ENCODE results near the gene GOLT1A.

Gene GOLT1A, protein sequence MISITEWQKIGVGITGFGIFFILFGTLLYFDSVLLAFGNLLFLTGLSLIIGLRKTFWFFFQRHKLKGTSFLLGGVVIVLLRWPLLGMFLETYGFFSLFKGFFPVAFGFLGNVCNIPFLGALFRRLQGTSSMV

DNA sequence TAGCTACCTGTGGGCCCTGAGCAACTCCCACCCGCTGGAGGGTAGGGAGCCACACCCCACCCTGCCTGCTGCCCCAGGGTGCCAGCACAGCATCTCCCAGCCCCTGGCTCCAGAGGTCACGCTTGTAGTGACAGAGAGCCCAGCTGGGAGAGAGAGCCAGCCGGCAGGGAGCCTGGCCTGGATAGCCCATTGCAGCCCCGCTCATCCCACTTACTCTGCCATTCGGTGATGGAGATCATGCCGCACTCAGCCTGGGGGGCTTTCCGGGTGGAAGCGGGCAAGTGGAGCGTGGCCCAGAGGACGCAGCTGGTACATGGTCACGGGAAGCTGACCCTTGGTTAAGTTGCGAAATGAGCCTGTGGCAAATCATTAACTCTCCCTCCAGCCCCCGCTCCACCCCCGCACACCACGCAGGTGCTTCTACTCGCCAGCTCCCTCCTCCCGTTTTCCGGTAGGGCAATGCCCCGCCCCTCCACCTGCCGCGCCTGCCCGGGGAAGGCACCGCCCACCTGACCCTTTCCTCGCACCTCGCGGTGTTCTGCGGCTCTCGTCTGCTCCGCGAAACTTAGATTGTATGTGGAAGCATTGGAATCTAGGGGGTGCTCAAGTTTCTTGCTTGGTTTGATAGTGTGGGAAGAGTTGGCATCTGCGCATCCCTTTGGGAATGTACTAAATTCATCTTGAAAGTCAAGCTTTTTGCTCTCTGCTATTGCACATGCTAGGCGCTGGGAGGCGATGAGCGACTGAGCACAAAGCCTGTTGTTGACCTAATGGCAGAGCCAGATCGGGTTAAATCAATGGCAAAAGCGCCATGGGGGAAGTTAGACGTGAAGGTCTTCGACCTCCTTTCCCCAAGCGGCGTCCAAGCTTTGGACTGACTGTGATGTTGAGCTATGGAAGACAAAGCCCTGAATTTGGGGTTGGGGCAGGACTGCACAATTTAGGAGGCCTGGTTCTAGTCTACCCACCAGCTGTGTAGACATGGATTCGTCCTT, at the start of gene GOLT1A:
GOLT1A (minus strand) TSS at position 321 of the 995 bp plus-strand sequence; CDS start at position 239, 82 bp downstream.
- DNase-seq (ENCODE audit: low read depth), result peak; percentile 37

DNA sequence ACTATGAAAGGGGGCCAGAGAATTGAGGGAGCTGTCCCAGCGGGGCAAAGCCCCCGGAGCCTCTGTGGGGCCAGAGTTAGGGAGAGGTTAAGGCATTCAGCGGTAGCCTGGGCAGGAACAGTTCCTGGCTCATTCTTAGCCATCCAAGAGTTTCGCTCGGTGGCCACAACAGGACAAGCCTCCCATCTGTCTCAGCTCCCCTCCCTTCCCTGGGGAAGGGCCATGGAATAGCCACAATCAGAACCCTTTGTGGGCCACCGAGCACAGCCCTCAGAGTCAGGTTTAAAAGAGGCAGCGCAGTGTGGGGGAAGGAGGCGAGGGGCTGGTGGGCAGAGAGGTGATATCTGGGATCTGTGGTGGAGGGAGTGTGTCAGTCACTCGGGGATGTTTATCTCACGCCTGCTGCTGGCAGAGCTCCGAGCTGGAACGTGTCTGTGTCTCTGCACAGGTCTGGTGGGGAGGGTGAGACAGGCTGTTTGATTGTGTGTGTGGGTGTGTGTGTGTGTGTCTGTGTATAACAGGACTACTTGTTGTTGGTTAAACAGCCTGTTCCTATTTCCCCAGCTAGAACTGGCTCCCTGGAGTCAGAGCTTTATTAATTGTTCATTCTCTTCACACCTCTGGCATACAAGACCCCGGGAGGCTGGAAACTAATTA, 49.6 kb upstream of the GOLT1A start:
- DNase-seq (ENCODE audit: low read depth), result no peak

DNA sequence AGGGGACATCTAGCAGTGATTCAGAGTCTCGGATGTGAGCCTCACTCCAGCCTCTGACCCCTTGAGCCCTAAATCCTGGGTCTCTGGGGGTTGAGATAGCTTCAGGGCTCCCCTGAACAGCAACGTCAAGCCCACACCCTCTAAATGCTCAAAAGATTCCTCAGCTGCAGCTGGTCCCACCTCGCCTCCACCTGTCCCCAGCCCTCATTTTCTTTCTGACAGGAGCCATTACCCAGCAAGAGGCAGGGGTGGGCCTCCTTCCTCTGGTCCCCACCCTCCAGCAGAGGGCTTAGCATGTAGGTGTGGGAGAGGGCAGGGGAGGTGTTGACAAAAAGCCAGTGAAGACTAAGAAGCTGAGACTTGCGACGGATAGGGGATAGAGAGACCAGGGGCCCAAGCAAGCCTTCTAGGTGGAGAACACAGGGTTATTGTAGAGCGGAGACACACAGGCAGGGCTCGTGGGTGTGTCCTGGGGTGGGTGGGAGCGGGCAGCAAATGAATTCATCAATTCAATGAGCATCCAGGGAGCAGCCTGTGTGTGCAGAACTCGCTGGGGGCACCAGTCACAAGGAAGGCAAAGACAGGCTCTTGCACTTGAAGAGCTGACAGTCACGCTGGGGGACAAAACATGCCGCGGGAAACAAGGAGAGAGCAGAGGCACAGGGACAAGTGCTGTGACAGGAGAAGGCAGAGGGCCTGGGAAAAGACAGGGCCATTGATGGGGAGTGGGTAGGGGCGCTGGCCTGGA, 48.9 kb upstream of the GOLT1A start:
- DNase-seq (ENCODE audit: low read depth), result no peak

DNA sequence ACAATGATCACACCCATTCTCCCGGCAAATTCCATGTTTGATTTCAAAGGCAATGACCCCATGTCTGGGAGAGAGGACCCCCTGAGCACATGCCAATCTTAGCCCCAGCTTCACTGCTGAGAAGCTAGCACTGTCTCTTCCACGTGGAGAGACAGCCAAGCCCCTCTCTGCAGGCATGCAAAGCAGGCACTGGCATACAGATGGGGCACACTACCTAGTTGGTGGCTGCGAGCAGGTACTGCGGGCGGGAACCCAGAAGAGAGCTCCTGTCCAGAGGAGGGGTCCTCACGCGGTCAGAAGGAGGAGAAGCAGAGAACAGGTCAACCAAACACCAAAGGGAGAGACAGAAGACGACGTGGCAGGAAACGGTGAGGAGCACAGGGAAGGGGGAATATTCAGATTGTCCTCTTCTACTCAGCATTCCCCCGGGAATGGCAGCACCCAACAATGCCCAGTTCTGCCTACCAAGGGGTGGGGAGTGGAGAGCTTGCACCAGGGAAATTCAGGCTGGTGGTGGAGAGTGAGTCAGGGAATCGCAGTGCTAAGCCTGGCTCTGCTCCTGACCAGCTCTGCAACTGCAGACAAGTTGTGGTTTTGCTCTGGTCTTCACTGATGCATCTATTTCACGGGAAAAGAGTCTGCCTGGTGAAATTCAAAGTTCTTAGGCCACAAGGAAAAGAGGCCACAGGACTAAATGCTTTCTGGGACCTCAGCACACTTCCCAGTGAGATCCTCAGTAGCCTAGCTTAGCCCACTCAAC, 48.1 kb upstream of the GOLT1A start:
- no peak for DNase-seq (ENCODE audit: low read depth)

DNA sequence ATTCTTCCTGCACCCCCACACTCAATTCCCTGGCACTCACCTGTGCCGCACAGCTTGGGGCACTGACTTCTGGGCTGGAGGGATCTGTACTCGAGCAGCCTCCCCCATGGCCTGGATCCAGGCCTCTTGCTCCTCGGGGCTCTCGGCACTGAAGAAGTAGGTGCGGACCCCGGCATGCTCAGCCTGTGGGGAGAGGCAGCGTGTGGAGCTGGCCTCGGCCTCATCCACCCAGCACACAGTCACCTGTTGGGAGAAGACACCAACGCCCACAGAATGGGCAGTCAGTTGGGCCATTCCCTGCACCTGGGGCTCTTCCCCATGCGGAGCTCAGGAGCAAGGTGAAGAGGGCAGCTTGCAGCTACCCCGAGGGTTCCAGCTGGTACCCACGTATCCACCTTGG, 47.5 kb upstream of the GOLT1A start:
- DNase-seq (ENCODE audit: low read depth), result no peak

DNA sequence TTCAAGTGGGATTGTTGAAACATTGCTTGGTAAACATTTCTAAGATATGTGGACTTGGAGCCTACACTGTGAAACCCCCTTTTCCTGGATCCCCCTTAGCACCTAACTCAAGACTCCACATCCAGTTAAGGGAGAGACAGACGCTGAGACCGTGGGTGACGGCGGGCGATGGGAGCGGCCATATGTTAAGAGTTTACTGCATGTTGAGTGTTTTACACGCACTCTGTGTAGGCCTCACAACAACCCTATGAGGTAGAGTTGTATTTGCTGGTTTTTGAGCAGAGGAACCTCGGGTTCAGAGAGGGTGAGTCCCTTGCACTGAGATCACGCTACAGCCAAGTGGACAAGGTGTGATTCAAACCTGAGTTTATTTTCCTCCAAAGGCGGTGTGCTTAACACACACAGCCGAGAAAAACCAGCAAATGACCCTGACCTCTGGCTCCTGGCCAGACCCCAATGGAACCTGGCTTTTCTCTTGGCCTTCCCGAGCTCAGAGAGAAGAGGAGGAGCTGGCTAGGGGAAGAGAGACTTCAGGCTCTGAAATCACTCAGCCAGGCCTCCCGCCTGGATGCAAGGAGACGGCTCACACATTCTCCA, 46.9 kb upstream of the GOLT1A start:
- DNase-seq (ENCODE audit: low read depth), result no peak

DNA sequence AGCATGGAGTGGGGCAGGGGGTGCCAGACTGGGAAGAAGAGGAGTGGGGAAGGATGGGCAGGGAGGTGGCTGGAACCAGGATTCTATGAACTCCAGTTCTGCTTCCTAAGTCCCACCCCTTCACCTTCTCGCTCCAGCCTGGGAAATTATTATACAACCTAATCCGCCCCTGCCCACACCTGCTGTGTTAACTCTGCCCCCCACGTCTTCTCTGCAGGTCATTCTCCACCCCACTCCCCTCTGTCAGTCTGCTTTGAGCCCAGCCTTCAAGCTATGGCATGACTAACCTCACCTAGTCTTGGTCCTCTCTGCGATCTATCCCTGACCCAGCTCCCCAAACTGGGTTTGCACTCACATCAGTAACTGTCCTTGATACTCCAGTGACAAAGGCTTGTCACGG, 46.0 kb upstream of the GOLT1A start:
- no peak for DNase-seq (ENCODE audit: low read depth)

DNA sequence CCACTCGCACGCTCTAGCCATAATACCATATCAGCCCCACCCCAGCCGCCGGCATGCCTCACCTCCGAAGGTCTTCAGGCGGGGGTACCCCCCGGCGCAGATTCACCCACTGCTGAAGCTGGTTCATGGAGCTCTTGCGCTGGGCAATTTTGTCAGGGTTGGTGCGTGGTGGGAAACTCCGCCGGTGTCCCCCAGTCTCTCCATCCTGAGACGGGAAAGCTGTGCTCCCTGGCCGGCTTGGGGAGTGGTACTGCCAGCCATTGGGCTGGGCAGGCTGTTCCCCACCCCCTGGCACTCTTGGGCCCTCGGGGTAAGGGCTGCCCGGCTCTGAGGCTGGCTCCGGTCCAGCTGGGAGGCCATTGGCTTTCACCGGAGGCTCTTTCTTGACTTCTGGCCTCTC, 45.4 kb upstream of the GOLT1A start:
- DNase-seq (ENCODE audit: low read depth), result no peak

DNA sequence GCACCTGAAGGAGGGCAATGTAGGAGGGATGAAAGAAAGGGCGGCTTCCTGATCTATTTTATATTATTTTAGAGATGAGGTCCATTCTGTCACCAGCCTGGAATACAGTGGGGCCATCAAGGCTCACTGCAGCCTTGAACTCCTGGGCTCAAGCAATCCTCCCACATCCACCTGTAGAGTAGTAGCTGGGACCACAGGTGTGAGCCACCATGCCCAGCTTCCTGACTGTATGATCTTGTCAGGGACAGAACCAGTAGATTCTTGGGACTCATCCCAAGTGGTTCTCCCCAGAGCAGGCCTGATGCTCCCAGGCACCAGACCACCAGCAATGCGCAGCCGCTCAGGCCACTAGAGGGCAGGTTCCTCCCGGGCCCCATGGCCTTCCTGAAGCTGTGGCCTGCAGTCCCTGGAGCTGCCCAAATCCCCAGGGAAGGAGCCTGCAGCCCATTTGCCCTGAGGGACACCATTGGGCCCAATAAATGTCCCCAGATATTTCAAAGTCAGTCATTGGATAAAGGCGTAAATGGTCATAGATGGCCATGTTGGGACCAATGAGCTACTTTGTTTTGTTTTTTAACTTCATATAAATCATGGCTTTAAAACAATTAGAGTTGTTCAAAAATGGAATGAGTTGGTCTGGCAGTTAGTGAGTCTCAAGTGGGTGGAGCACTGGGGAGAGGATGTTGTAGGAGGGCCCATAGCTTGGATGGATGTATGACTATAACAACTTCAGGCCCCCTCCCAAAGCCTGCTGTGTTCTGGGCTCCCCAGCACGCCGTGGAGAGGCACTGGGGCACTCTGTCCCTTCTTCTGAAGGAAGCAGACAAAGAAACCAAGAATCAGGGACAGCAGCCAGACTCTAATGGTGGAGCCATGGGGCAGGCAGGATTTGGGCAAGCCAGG, 44.7 kb upstream of the GOLT1A start:
- peak; percentile 23 for DNase-seq (ENCODE audit: low read depth)

DNA sequence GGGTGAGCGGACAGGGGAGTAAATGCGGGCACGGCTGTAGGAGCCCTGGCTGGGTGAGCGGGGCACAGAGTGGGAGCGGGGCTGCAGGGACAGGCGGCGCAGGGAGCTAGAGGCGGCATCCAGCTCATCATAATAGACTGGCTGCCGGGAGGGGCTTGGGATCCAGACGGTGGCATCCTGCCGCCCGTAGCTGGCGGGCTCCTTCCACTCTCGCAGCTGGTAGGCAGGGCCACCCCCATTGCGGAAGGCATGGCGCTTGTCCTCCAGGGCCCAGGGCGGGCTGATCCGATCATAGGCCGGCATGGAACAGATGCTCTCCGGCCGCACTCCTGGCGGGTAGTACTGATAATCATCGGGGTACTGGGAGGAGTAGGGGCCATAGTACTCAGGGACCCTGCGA, 43.7 kb upstream of the GOLT1A start:
- no peak for DNase-seq (ENCODE audit: low read depth)

DNA sequence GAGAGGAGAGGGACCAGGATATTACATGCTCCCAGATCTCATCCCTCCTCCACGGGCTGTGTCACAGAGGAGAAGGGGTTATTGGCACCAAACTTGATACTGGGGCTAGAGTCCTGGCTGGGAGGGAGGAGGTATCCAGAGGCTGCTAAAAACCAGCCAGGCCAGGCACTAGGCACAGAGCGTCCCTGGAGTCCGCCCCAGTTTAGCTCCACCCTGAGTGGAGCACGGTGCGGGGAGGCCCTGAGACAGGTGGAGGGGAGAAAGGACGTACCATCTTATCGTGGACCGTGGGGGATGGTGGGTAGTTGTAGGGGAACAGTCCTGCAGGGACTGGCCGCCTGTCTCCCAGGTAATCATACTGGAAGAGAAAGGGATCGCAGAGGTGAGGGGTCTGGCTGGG, 42.7 kb upstream of the GOLT1A start:
- DNase-seq (ENCODE audit: low read depth), result no peak

DNA sequence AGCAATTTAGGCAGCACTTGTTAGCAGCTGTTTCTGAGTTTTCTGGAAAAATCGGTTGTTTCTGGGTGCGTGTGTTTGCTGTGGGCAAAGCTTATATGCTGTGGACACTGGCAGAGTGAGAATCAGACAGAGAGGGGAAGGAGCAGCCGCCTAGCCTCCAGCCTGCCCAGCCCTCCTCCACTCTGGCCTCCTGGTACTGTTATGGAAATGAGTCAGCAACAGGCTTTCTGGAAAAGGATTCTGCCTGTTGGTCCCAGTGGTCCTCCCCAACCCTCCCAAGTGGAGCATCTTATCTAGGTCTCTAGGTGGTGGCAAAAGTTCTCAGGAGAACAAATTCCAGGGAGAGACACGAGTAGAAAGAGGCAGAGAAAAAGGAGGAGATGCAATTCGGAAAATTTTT, 42.2 kb upstream of the GOLT1A start:
- no peak for DNase-seq (ENCODE audit: low read depth)

DNA sequence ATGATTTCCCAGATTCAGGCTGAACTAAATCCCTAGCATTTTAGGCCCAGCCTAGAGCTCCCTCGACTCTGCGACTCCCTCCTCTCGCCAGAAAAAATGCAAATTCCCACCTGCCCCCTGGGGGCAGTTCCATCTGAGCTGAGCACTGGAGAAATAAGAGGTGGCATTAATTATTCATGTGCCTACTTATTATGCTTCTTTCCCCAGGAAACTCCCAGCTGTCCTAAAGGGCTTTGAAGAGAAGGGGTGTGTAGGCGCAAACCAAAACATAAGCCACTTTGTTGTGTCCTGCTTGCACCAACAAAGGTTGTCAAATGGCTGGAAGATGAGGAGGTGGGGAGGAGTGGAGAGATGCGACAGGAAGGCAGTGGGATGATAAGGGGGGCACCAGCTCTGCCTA, 41.4 kb upstream of the GOLT1A start:
- DNase-seq (ENCODE audit: low read depth), result no peak

DNA sequence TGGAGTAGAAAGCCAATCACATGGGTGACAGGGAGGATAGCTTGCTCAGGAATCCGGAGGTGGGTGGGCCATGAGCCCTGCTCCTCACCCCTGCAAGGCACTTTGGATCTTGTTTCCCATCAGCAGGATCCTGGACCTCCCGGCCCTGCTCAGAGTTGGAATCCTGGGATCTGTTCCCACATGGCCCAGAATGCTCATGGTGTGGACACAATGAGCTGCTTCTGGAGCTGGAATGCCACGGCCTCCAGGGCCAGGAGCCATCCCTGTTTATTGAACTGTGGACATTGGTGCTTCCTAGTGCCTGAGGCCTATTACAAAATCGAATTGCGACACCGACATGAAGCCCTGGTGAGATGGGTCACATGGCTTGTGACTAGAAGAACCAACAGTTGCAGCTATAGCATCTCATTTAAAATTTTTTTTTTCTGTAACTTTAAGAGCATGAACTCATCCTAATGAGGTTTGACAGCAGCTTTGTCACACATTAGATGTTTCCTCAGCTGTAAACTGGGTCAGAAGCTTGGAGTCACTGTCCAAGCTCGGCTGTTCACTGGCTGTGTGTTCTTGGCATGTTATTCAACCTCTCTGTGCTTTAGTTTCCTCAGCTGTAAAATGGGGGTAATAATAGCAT, 40.4 kb upstream of the GOLT1A start:
- no peak for DNase-seq (ENCODE audit: low read depth)

DNA sequence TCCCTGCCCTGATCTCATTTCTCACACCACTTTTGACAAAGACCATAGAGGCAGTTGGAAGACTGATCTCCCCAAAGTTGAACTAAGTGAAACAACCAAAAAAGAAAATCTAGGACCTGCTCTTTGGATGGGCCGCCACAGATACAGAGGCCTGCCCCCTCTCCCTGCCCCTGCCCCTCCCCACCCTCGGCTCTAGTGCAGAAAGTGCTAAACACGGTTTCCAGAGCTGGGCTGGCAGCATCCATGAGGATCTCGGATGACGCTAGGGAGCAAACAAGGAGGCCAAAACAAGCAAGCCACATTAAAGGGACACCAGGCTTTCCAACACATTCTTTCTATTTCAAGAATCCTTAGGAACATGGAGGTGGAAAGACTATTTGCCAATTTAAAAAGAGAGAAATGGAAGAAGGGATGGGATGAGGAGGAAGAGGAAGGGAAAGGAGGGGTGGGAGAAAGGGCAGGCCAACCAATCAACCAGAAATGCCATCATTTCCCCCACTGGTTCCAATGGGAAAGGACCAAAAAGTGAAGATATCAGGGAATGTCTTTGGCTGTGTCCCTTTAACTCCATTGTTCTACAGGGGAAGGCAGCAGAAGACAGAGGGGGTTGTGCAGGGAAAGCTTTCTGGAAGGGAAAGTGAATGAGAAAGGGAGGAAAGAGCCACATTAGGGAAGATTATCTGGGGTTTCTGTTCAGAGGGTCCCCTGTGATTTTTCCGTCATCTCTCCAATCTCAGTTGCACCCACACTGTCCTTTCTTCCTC, 38.3 kb upstream of the GOLT1A start:
- no peak for DNase-seq (ENCODE audit: low read depth)

DNA sequence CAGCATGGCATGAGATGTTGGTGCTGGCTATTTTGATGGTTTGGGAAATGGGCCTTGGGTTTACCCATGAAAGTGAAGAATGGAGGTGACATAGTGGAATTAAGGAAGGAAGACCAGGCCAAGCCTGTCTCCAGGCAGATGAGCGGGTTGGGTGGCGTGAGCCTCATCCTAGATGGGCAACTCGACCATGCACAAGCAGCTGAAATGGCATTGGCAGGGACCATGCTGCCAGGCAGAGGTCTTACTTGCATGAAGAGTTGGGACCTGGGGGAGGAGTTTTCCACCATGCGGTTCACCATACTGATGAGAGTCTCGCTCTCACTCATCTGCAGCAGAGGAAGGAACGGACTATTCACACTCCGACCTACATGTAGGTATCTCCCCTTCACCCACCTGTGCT, 37.5 kb upstream of the GOLT1A start:
- DNase-seq (ENCODE audit: low read depth), result no peak

DNA sequence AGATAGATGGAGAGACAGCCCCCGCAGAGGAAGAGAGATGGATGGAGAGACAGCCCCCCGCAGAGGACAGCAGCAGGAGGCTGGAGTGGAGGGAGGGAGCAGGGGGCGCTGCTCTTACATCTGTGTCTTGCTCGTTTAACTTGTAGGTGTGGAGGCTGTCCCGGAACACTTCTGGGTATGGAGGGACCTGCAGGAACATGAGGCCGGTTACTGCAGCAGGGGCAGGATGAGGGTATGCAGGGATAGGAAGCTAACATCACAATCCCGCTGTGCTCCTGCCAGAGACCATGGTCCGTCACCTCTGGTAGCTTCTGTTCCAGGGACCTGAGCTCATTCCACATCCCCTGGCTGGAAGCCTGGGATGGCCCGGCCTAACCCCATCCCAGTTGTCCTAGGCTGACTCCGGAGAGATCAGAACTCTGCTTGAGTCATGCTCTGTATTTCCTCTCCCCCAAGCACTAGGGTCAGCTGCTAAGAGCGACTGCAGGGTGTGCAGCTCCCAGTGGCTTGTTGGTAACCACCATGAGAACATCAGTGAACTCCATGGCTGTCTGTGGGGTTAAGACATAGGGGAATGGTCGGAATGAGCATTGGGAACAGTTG, 36.7 kb upstream of the GOLT1A start:
- no peak for DNase-seq (ENCODE audit: low read depth)

DNA sequence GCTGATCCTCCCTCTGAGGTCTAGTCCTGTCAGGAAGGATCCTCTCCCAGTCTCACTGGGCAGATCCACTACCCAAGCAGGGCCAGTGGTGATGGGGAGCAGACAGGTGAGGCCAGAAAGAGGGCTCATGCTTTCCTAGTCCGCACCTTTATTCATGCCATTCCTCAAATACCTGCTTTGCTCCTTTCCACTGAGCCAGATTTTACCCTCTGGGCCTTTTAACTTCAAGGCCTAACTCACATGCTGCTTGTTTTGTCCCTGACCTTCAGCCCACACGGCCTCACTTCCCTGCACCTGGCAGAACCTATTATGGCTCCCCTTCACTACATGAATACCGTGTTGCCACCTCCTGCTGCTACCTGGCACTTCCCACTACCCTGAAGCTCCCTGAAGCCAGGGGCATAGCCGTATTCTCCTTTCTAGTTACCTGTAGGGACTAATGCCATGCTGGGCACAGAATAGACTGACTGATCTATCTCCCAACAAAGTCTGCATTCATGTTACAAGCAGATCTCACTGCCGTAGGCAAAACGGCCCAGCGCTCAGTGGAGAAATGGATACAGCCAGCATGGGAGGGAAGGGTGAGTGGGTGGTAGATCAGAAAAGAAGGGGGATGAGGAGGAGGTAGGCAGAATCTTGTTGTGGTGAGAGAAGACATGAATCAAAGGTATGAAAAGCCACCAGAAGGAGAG, 36.1 kb upstream of the GOLT1A start:
- DNase-seq (ENCODE audit: low read depth), result no peak
